Measurements from ENCODE around the gene DGUOK.

Gene DGUOK

GRCh38 chr2:73952499-73953446, 26.1 kb downstream of the DGUOK start:
- DNase-seq = no peak

- DNase-seq = no peak
Observed at GRCh38 chr2:73956218-73956865, 29.7 kb downstream of the DGUOK start.

DNA sequence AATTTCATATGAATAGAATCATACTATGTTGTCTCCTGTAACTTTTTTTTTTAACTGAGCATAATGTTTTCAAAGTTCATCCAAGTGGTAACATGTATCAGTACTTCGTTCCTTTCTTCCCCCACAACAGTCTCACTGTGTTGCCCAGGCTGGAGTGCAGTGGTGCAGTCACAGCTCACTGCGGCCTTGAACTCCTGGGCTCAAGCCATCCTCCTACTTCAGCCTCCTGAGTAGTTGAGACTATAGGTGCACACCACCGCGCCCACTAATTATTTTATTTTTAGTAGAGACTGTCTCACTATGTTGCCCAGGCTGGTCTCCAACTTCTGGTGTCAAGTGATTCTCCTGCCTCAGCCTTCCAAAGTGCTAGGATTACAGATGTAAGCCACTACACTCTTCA, 34.6 kb downstream of the DGUOK start:
- DNase-seq = no peak

GRCh38 chr2:73961823-73962615, 35.3 kb downstream of the DGUOK start:
- DNase-seq = no peak

DNA sequence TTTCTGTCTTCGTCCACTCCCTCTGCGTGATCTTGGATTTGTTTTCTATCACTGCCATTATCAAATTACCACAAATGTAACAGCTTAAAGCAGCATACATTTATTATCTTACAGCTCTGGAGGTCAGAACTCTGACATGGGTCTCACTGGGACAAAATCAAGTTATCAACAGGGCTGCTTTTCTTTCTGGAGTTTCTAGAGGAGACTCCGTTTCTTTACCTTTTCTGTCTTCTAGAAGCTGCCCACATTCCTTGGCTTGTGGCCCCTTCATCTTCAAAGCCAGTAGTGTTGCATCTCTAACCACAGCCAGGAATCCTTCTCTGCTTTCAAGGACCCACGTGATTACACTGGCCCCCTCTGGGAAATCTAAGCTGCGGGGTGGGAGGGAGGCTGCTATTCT, 36.1 kb downstream of the DGUOK start:
- DNase-seq = no peak

DNA sequence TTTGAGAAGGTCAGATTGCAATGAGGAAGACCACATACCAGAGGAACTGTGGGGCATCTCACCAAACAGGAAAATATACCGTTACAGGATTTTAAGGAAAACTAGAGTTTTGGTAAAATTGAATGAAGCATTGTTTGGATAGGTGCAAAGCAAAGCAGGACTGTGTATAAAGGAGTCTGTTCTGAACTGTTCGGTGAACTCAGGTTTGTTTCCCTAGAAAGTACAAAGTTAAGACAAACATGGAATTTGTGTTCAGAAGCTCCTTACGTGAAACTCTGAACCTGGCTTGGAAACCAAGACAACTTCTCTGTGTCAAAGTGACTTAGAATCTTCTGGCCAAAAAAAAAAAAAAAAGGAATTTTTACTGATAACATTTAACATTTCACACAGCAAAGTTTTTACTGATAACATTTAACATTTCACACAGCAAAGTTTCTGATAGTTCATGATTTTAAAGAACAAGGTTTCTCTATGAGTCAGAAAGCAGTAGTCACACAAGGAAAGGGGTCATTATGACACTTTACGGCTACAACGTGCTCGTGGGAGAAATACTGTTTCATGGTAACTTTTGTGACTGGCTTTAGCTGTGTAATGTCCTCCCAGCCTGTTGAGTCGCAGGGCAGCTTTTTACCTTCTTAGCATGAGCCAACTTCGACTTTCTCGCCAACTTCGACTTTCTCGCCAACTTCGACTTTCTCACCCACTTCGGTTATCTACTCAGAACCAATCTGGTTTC, 36.9 kb downstream of the DGUOK start:
- DNase-seq = no peak

DNA sequence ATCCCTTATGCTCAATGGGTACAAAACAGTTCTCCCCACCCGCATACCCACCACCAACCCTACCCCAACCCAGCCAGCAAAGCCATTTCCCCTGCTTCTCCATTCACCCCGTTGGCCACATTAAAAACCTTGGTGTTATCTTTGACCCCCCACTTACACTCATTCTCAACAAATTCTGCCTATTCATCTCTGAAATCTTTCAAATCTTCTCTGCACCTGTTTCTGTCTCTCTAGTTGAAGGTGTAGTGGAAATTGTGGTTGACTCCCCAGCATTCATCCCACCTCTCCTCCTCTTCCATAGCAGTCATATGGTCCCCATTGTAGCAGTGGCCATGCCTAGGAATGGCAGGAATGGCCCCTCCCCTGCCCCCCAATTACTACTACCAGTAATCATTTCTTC, 37.5 kb downstream of the DGUOK start:
- DNase-seq = no peak

DNA sequence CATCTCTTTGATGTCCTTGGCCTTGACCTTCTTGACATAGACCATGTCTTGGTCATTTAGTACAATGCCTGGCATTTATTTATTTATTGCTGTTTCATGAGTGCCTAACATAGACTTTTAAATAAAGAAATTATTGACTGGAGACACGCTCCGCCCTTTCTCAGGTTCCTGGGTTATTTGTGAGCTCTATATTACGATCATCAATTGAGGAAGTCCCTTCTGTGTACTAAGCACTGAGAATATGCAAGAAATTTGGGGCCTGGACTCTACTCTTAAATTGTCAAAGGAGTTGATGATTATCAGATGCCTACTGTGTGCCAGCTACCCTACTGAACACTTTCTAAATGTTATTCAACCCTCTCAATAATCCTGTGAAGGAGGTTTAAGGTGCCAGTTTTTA, 38.4 kb downstream of the DGUOK start:
- DNase-seq = no peak

GRCh38 chr2:73968357-73968937, 41.8 kb downstream of the DGUOK start:
- no peak for DNase-seq

DNA sequence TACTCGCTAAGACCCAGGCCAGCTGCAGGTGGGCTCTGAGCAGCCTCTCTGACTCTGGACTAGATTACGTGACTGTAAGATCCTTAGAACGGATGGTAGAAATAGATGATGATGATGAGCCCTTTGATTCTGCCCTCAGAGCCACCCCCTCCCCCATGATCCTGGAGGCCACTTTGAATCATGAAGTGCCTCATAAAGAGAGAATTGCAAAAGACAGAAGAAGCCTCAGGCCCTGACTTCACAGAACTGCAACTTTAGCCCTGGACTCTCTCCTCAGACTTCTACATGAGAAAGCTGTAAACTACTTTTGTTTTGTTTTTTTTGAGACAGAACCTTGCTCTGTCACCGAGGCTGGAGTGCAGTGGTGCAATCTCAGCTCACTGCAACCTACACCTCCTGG, 42.7 kb downstream of the DGUOK start:
- DNase-seq = no peak

- no peak for DNase-seq
Observed at GRCh38 chr2:73970141-73970803, 43.6 kb downstream of the DGUOK start.

DNA sequence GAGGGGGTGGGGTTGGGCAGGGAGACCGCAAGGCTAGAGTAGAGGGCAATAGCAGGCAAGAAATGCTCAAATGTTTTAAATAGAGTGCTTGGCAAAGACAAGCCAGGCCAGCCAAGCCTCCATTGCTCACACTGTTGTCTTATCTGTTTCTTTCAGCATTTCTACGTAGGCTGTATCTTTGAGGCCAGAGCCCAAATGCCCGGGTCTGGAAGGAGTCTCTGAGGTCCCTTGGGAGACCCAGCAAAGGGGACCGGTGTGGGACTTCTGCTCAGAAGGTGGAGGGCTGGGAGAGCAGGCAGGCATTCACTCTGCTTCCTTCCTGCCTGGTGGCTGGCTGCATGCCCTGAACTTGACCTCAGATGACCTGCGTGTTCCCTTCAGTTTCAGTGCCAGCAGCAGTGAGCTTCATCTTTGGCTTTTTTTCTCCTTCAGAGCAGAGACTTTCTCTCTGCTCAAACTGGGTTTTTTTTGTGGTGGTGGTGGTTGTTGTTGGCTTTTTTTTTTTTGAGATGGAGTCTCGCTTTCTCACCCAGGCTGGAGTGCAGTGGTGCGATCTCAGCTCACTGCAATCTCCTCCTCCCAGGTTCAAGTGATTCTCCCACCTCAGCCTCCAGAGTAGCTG, 44.3 kb downstream of the DGUOK start:
- no peak for DNase-seq

- DNase-seq = no peak
Observed at GRCh38 chr2:73971722-73972121, 45.0 kb downstream of the DGUOK start.

- DNase-seq = no peak
Observed at GRCh38 chr2:73972846-73973245, 46.2 kb downstream of the DGUOK start.

GRCh38 chr2:73975731-73976130, 49.1 kb downstream of the DGUOK start:
- DNase-seq = no peak

DNA sequence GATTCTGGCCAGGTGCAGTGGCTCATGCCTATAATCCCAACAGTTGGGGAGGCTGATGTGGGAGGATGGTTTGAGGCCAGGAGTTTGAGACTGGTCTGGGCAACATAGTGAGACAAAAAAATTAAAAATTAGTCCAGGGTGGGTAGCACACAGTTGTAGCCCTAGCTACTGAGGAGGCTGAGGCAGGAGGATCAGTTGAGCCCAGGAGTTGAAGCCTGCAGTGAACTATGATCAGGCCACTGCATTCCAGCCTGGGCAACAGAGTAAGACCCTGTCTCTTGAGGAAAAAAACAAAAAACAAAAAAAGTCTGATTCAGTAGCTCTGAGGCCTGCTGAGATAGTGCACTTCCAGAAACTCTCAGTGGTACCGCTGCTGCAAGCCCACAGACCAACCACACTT, 50.1 kb downstream of the DGUOK start:
- DNase-seq = no peak

DNA sequence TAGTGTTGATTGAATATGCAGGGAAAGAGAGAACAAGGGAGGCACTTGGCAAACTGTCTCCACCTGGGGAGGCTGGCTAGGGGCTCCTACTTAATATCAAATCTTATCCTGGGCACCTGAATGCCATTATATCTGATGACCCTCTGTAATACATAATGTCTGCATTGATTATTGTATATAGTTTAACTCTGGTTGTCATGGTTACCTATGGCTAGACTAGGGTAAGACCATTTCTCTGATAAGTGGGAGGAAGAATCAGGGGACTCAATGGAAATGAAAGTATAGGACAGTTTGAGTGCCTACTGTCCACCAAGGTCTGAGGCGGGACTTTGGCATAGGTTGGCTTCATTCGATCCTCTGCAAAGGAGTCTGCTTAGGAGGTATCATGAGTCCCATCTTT, 50.8 kb downstream of the DGUOK start:
- no peak for DNase-seq

DNA sequence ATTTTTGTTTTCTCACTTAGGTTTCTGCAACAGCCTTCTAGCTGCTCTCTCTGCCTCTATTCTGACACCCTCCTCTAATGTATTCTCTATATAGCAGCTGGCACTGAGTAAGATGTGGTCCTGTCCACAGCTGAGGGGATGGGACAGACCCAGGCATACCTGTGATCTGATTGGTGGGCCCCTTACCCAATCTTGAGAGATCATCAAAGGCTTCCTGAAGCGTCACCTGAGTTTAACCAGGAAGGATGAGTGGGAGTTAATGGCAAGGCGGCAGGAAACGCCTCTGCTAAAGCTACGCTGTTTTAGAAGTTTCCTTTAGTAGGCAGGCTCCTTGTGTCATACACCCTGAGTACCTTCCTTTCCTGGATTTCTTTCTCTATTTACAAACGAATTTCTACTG, 52.3 kb downstream of the DGUOK start:
- no peak for DNase-seq

GRCh38 chr2:73979686-73980085, 53.0 kb downstream of the DGUOK start:
- DNase-seq = no peak

GRCh38 chr2:73980566-73980965, 53.9 kb downstream of the DGUOK start:
- no peak for DNase-seq
